Hepatocyte (in vitro differentiated cells): ENCODE measurements around the gene PEMT. TPM values are rescaled to one million over a fixed set of nuclear protein-coding genes. Genes with fewer than 3 reads are reported as not detected.

Experiments used
- DNase-seq: peaks from one replicate; pipeline ENCODE4 v3.0.0-alpha.2; 2016; ENCODE audit warnings: low spot score
- H2AFZ ChIP-seq: fragments of 200-600 bp; sonication (generic); 2 replicates; pipeline ENCODE4 v1.6.0; 2016; ENCODE audit warnings: antibody characterized with exemption, mild to moderate bottlenecking
- H3K27ac ChIP-seq: fragments of 200-600 bp; sonication (generic); 2 replicates; pipeline ENCODE4 v1.5.1; 2016; ENCODE audit warnings: mild to moderate bottlenecking
- H3K27me3 ChIP-seq: fragments of 200-600 bp; sonication (generic); 2 replicates; pipeline ENCODE4 v1.6.1; 2016
- H3K36me3 ChIP-seq: fragments of 200-600 bp; sonication (generic); replicated peaks from 2 replicates; pipeline ENCODE4 v1.5.1; 2016; ENCODE audit warnings: low read depth; ENCODE audit not compliant: insufficient read depth
- H3K4me1 ChIP-seq: fragments of 200-600 bp; sonication (generic); 2 replicates; pipeline ENCODE4 v1.5.1; 2016; ENCODE audit warnings: mild to moderate bottlenecking, moderate library complexity; ENCODE audit not compliant: insufficient read depth
- H3K4me2 ChIP-seq: fragments of 200-600 bp; sonication (generic); 2 replicates; pipeline ENCODE4 v1.6.0; 2016
- H3K4me3 ChIP-seq: fragments of 200-600 bp; sonication (generic); 2 replicates; pipeline ENCODE4 v1.5.1; 2016; ENCODE audit warnings: mild to moderate bottlenecking
- H3K79me2 ChIP-seq: fragments of 200-600 bp; sonication (generic); 2 replicates; pipeline ENCODE4 v1.6.0; 2017; ENCODE audit warnings: mild to moderate bottlenecking
- H3K9me2 ChIP-seq: fragments of 200-600 bp; sonication (generic); replicated peaks from 2 replicates; pipeline ENCODE4 v1.6.0; 2017; ENCODE audit warnings: mild to moderate bottlenecking; ENCODE audit not compliant: insufficient read depth
- H3K9me3 ChIP-seq: fragments of 200-600 bp; sonication (generic); 2 replicates; pipeline ENCODE4 v1.5.1; 2016; ENCODE audit warnings: low read depth, mild to moderate bottlenecking
- H4K20me1 ChIP-seq: fragments of 200-600 bp; sonication (generic); 2 replicates; pipeline ENCODE4 v1.6.0; 2016; ENCODE audit warnings: mild to moderate bottlenecking; ENCODE audit not compliant: insufficient read depth, poor library complexity, severe bottlenecking
- CTCF ChIP-seq: fragments of 200-600 bp; sonication (generic); IDR thresholded peaks from 2 replicates; pipeline ENCODE4 v1.5.1; 2016; ENCODE audit warnings: antibody characterized with exemption, mild to moderate bottlenecking; ENCODE audit not compliant: poor library complexity
- EZH2 ChIP-seq: fragments of 200-600 bp; sonication (generic); IDR thresholded peaks from 2 replicates; pipeline ENCODE4 v1.6.1; 2016; ENCODE audit warnings: antibody characterized with exemption, mild to moderate bottlenecking, borderline replicate concordance
- EZH2phosphoT487 ChIP-seq: fragments of 200-600 bp; sonication (generic); IDR thresholded peaks from one replicate; pipeline ENCODE4 v1.6.1; 2018; ENCODE audit warnings: antibody characterized with exemption, mild to moderate bottlenecking, low read depth, moderate library complexity; ENCODE audit not compliant: unreplicated experiment, severe bottlenecking
- WGBS: methylation state at CpG from one replicate; pipeline ENCODE4 v1.1.6; 2016; ENCODE audit warnings: low lambda C conversion rate; ENCODE audit errors: missing lambda C conversion rate; 5-methylcytosine and 5-hydroxymethylcytosine counted together
- polyA plus RNA-seq: library from polyadenylated mRNA; unstranded; fragments of >200 nt; fragmentation: Nextera tagmentation; extraction: Ambion mirVana; gene quantifications from 2 replicates; pipeline ENCODE4 v1.2.1, GENCODE V29; 2016
- total RNA-seq: library from RNA; depleted of rRNA; stranded (reverse); fragments of >200 nt; gene quantifications from 2 replicates; pipeline ENCODE4 v1.2.3, GENCODE V29; 2014

PEMT gene
- total and polyA plus RNA-seq, 2 experiments from 2014 or later, result 50.1 to 70.4 TPM

- H3K27ac ChIP-seq, result no peak overlapping the region
- no peak for TF ChIP-seq EZH2
- TF ChIP-seq CTCF, result no peak
- no peak for TF ChIP-seq EZH2phosphoT487
- H2AFZ ChIP-seq, result no peak overlapping the region
- no peak overlapping the region for H3K4me3 ChIP-seq
- H3K9me2 ChIP-seq, result no peaks in the 10 kb centered on the region
- H3K4me2 ChIP-seq, result no peak overlapping the region
- no peaks in the 10 kb centered on the region for H3K4me1 ChIP-seq
- no peaks in the 10 kb centered on the region for H3K27me3 ChIP-seq
- no peak for DNase-seq
- no peaks in the 10 kb centered on the region for H3K36me3 ChIP-seq
- H3K9me3 ChIP-seq, result no peaks in the 10 kb centered on the region
- WGBS, result 95% methylated on average over 22 of the region's 22 CpGs
- H3K79me2 ChIP-seq, result no peaks in the 10 kb centered on the region
- no peaks in the 10 kb centered on the region for H4K20me1 ChIP-seq
Observed at GRCh38 chr17:17505610-17506171, 85.8 kb downstream of the PEMT start.

GRCh38 chr17:17505151-17505550 lies 86.4 kb downstream of the PEMT start:
- 97% methylated on average over 5 of the region's 5 CpGs for WGBS
- Histone ChIP-seq H4K20me1 (no peaks in the 10 kb centered on the region), H3K9me3 (no peaks in the 10 kb centered on the region), H3K36me3 (no peaks in the 10 kb centered on the region), H2AFZ (no peak overlapping the region), H3K79me2 (no peaks in the 10 kb centered on the region), H3K4me2 (no peak overlapping the region), H3K4me3 (no peak overlapping the region), H3K27me3 (no peaks in the 10 kb centered on the region), H3K9me2 (no peaks in the 10 kb centered on the region), H3K27ac (no peak overlapping the region), H3K4me1 (no peaks in the 10 kb centered on the region)
- TF ChIP-seq EZH2 (no peak), CTCF (no peak), EZH2phosphoT487 (no peak)
- DNase-seq, result no peak

GRCh38 chr17:17504341-17505140 lies 87.0 kb downstream of the PEMT start:
- H3K36me3 ChIP-seq, result no peaks in the 10 kb centered on the region
- no peaks in the 10 kb centered on the region for H3K9me2 ChIP-seq
- H3K9me3 ChIP-seq, result no peaks in the 10 kb centered on the region
- DNase-seq, result no peak
- H3K27me3 ChIP-seq, result no peaks in the 10 kb centered on the region
- H3K4me3 ChIP-seq, result no peak overlapping the region
- no peaks in the 10 kb centered on the region for H4K20me1 ChIP-seq
- 85% methylated on average over 20 of the region's 20 CpGs for WGBS
- H3K79me2 ChIP-seq, result no peaks in the 10 kb centered on the region
- H2AFZ ChIP-seq, result no peak overlapping the region
- no peaks in the 10 kb centered on the region for H3K4me1 ChIP-seq
- no peak overlapping the region for H3K4me2 ChIP-seq
- H3K27ac ChIP-seq, result no peak overlapping the region
- TF ChIP-seq EZH2, result no peak
- no peak for TF ChIP-seq CTCF
- TF ChIP-seq EZH2phosphoT487, result no peak
